Muscle layer of colon (tissue), 2 donors: ENCODE measurements around the gene RHBDD2.

ENCODE experiments used
- H3K27ac ChIP-seq: one replicate; pipeline ENCODE4 v1.7.0; 2013; ENCODE audit warnings: low read depth, mild to moderate bottlenecking, low read length, moderate library complexity
- H3K27me3 ChIP-seq, 2 donors: one replicate each; pipeline ENCODE4 v1.7.0; 2013; ENCODE audit warnings: low read length in 2 of 2, mild to moderate bottlenecking in 2 of 2; ENCODE audit not compliant: insufficient read depth in 2 of 2, control insufficient read depth in 1 of 2
- H3K36me3 ChIP-seq: one replicate; pipeline ENCODE4 v1.7.0; 2013; ENCODE audit warnings: mild to moderate bottlenecking, low read length; ENCODE audit not compliant: insufficient read depth
- H3K4me1 ChIP-seq: one replicate; pipeline ENCODE4 v1.7.0; 2013; ENCODE audit warnings: mild to moderate bottlenecking, low read length; ENCODE audit not compliant: insufficient read depth
- H3K4me3 ChIP-seq, 2 donors: one replicate each; pipeline ENCODE4 v1.7.0; 2013; ENCODE audit warnings: low read length in 2 of 2, low read depth in 1 of 2, mild to moderate bottlenecking in 1 of 2, moderate library complexity in 1 of 2
- H3K9ac ChIP-seq: one replicate; pipeline ENCODE4 v1.7.0; 2013; ENCODE audit warnings: low read length
- H3K9me3 ChIP-seq: one replicate; pipeline ENCODE4 v1.7.0; 2013; ENCODE audit warnings: mild to moderate bottlenecking, low read length
- donor health status: abdominal sarcoma.
- donor health status: Adenocarcinoma of cecum.

RHBDD2 gene

GRCh38 chr7:75928568-75928914 is 49.7 kb downstream of the RHBDD2 start:
- H3K36me3 ChIP-seq = peaks cover 3% of the 10 kb centered on the region
- no peak overlapping the region for H3K4me3 ChIP-seq
- no peaks in the 10 kb centered on the region for H3K9me3 ChIP-seq
- H3K9ac ChIP-seq = no peak overlapping the region
- no peaks in the 10 kb centered on the region for H3K27me3 ChIP-seq
- no peak overlapping the region for H3K27ac ChIP-seq
- H3K4me1 ChIP-seq = peaks cover 9% of the 10 kb centered on the region

- H3K9me3 ChIP-seq = no peaks in the 10 kb centered on the region
- H3K9ac ChIP-seq = no peak overlapping the region
- H3K36me3 ChIP-seq = peaks cover 3% of the 10 kb centered on the region
- no peaks in the 10 kb centered on the region for H3K27me3 ChIP-seq
- H3K4me1 ChIP-seq = no peaks in the 10 kb centered on the region
- H3K4me3 ChIP-seq = no peak overlapping the region
- no peak overlapping the region for H3K27ac ChIP-seq
These were observed 52.8 kb downstream of the RHBDD2 start for GRCh38 chr7:75931680-75932079.

GRCh38 chr7:75937958-75938786 is 59.3 kb downstream of the RHBDD2 start:
- H3K27me3 ChIP-seq = no peaks in the 10 kb centered on the region
- H3K27ac ChIP-seq = no peak overlapping the region
- H3K4me1 ChIP-seq = peaks cover 10% of the 10 kb centered on the region
- H3K9me3 ChIP-seq = no peaks in the 10 kb centered on the region
- H3K9ac ChIP-seq = no peak overlapping the region
- no peaks in the 10 kb centered on the region for H3K36me3 ChIP-seq
- H3K4me3 ChIP-seq = no peak overlapping the region
